Osteoblast (primary cell): Measurements from ENCODE around the gene GRM1. TPM values are rescaled to one million over a fixed set of nuclear protein-coding genes. Genes with fewer than 3 reads are reported as not detected.

Experiments
- DNase-seq: peaks from one replicate; pipeline ENCODE4 v3.0.0; 2011; ENCODE audit warnings: low spot score, mixed read lengths; ENCODE audit not compliant: insufficient read length; ENCODE audit errors: missing footprints
- H2AFZ ChIP-seq: 2 replicates; pipeline ENCODE4 v1.6.0; 2011; ENCODE audit warnings: mild to moderate bottlenecking, low read length
- H3K27ac ChIP-seq: 2 replicates; pipeline ENCODE4 v1.5.1; 2011; ENCODE audit warnings: mild to moderate bottlenecking, low read depth, low read length, moderate library complexity
- H3K27me3 ChIP-seq: 2 replicates; pipeline ENCODE4 v1.6.0; 2012; ENCODE audit warnings: mild to moderate bottlenecking, control low read depth, inconsistent platforms, low read length, moderate library complexity; ENCODE audit not compliant: insufficient read depth
- H3K36me3 ChIP-seq: 2 replicates; pipeline ENCODE4 v1.5.1; 2011; ENCODE audit warnings: mild to moderate bottlenecking, low read length, control low read depth, moderate library complexity; ENCODE audit not compliant: insufficient read depth
- H3K4me1 ChIP-seq: 2 replicates; pipeline ENCODE4 v1.5.1; 2011; ENCODE audit warnings: mild to moderate bottlenecking, low read length, control low read depth, moderate library complexity; ENCODE audit not compliant: insufficient read depth
- H3K4me2 ChIP-seq: 2 replicates; pipeline ENCODE4 v1.6.0; 2011; ENCODE audit warnings: mild to moderate bottlenecking, low read length; ENCODE audit not compliant: insufficient read depth
- H3K4me3 ChIP-seq: fragments of 200-600 bp; sonication (generic); 3 replicates; pipeline ENCODE4 v1.5.1; 2012; ENCODE audit warnings: mild to moderate bottlenecking, low read length, inconsistent platforms; ENCODE audit not compliant: insufficient read depth
- H3K79me2 ChIP-seq: 2 replicates; pipeline ENCODE4 v1.6.0; 2012; ENCODE audit warnings: mild to moderate bottlenecking, low read length, control low read depth, inconsistent platforms; ENCODE audit not compliant: insufficient read depth
- H3K9me3 ChIP-seq: 2 replicates; pipeline ENCODE4 v1.5.1; 2011; ENCODE audit warnings: low read depth, low read length, control low read depth
- H4K20me1 ChIP-seq: 2 replicates; pipeline ENCODE4 v1.6.0; 2012; ENCODE audit warnings: mild to moderate bottlenecking, low read length, control low read depth; ENCODE audit not compliant: insufficient read depth
- CTCF ChIP-seq: IDR thresholded peaks from 2 replicates; pipeline ENCODE4 v1.5.1; 2011; ENCODE audit warnings: mild to moderate bottlenecking, low read depth, low read length, moderate library complexity; ENCODE audit errors: extremely low read depth
- total RNA-seq: library from RNA; depleted of rRNA; stranded (reverse); fragments of >200 nt; gene quantifications from 2 replicates; pipeline ENCODE4 v1.2.3, GENCODE V29; 2012

Gene GRM1
- total RNA-seq, 1 donor, result under 0.01 TPM

DNA sequence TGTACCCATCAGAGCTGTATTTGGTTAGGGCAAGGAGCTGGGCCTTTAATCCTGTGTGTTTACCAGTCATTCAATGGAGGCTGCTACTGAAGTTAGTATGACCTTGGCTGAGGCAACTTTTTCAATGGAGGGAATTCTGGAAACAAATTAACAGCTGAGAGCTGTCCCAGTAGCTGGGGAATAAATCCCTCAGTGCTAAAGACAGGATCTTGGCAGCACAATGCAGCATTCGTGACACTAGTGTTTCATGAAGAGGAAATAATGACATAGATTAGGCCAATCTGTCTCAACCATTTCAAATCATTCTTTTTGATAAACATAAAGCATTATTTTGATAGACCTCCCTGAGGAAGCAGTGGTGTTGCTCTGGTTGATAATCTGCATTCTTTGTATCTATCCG lies 42.9 kb downstream of the GRM1 start:
- Histone ChIP-seq H2AFZ (no peak overlapping the region), H3K4me2 (no peak overlapping the region), H4K20me1 (no peaks in the 10 kb centered on the region), H3K27ac (no peak overlapping the region), H3K27me3 (no peaks in the 10 kb centered on the region), H3K4me1 (no peaks in the 10 kb centered on the region), H3K4me3 (no peak overlapping the region), H3K79me2 (no peaks in the 10 kb centered on the region), H3K9me3 (no peaks in the 10 kb centered on the region), H3K36me3 (no peaks in the 10 kb centered on the region)
- no peak for DNase-seq
- TF ChIP-seq CTCF, result no peak

DNA sequence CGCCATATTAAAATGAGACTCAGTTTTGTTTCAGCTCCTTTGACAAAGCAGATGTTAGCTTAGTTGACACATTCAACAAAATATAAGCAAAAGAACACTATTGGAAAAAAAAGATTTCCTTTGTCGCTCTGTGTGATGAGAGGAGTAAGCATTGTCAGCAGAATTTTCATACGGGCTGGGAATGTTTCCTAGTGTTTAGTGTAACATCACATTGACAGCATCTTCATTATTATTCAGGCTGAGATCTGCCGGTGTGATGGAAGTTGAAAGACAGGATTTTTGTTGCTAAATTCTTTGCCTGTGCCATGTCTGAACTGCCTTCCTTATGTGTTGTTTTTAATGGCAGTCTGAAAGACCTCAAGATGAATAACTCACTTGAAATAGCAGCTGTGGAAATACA lies 49.1 kb downstream of the GRM1 start:
- no peak overlapping the region for H3K27ac ChIP-seq
- H3K4me1 ChIP-seq, result no peaks in the 10 kb centered on the region
- no peaks in the 10 kb centered on the region for H3K79me2 ChIP-seq
- no peak overlapping the region for H3K4me2 ChIP-seq
- DNase-seq, result no peak
- no peaks in the 10 kb centered on the region for H3K36me3 ChIP-seq
- no peak for TF ChIP-seq CTCF
- H4K20me1 ChIP-seq, result no peaks in the 10 kb centered on the region
- H3K9me3 ChIP-seq, result no peaks in the 10 kb centered on the region
- no peak overlapping the region for H3K4me3 ChIP-seq
- no peak overlapping the region for H2AFZ ChIP-seq
- no peaks in the 10 kb centered on the region for H3K27me3 ChIP-seq

GRCh38 chr6:146087386-146087785 lies 58.5 kb downstream of the GRM1 start:
- H3K9me3 ChIP-seq, result no peaks in the 10 kb centered on the region
- TF ChIP-seq CTCF, result no peak
- no peak overlapping the region for H3K4me2 ChIP-seq
- H3K4me1 ChIP-seq, result no peaks in the 10 kb centered on the region
- H4K20me1 ChIP-seq, result no peaks in the 10 kb centered on the region
- H3K4me3 ChIP-seq, result no peak overlapping the region
- no peak overlapping the region for H3K27ac ChIP-seq
- no peak overlapping the region for H2AFZ ChIP-seq
- DNase-seq, result no peak
- H3K27me3 ChIP-seq, result no peaks in the 10 kb centered on the region
- H3K36me3 ChIP-seq, result no peaks in the 10 kb centered on the region
- no peaks in the 10 kb centered on the region for H3K79me2 ChIP-seq

DNA sequence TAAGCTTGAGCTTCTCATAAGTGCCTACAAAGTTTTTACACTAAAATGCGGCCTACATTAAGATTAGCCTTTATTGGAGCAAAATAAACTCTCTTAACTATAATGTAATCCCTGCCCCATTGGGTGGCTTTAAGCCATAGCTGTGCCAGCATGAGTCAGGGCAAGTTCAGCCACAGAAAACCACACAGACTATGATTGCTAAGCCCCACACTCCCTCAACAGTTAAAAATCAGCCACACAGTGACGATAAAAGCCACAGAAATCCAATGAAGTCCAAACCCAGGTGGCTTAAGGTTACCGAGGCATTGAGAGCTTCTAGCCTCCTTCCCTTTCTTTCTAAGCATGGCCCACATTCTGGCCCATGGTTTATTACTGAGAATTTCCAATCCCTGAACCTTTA lies 61.6 kb downstream of the GRM1 start:
- no peaks in the 10 kb centered on the region for H3K27me3 ChIP-seq
- H4K20me1 ChIP-seq, result no peaks in the 10 kb centered on the region
- no peaks in the 10 kb centered on the region for H3K79me2 ChIP-seq
- H3K36me3 ChIP-seq, result no peaks in the 10 kb centered on the region
- H3K27ac ChIP-seq, result no peak overlapping the region
- no peak for TF ChIP-seq CTCF
- H3K4me2 ChIP-seq, result no peak overlapping the region
- no peak overlapping the region for H3K4me3 ChIP-seq
- no peaks in the 10 kb centered on the region for H3K9me3 ChIP-seq
- H3K4me1 ChIP-seq, result no peaks in the 10 kb centered on the region
- H2AFZ ChIP-seq, result no peak overlapping the region
- DNase-seq, result no peak
